Fibroblast of gingiva (primary cell): ENCODE results near the gene PDCD2L.

Source experiments
- DNase-seq: peaks from one replicate; pipeline ENCODE4 v3.0.0-alpha.2; 2011; ENCODE audit warnings: low read depth

The PDCD2L gene

GRCh38 chr19:34471906-34472700 lies 67.9 kb downstream of the PDCD2L start:
- no peak for DNase-seq

- no peak for DNase-seq
Measured at GRCh38 chr19:34474233-34474989, 70.2 kb downstream of the PDCD2L start.

- DNase-seq = peak; percentile 82
Measured at GRCh38 chr19:34475026-34475974, 71.1 kb downstream of the PDCD2L start.
